Parathyroid adenoma (tissue), 2 donors: ENCODE measurements around the gene SLC13A5.
A peak's percentile ranks its signal among the peaks of the same experiment; 100 is the strongest.

Experiments
- H2AFZ ChIP-seq: fragments of 300-600 bp; sonication (generic); one replicate; pipeline ENCODE4 v1.7.0; 2017; ENCODE audit warnings: antibody characterized with exemption, mild to moderate bottlenecking
- H3K27ac ChIP-seq: fragments of 300-600 bp; sonication (generic); one replicate; pipeline ENCODE4 v1.7.0; 2017
- H3K27me3 ChIP-seq: fragments of 300-600 bp; sonication (generic); one replicate; pipeline ENCODE4 v1.7.0; 2017; ENCODE audit warnings: low read length; ENCODE audit not compliant: control insufficient read depth, insufficient read depth
- H3K36me3 ChIP-seq: fragments of 300-600 bp; sonication (generic); one replicate; pipeline ENCODE4 v1.7.0; 2017; ENCODE audit warnings: low read length; ENCODE audit not compliant: control insufficient read depth, insufficient read depth
- H3K4me1 ChIP-seq: fragments of 300-600 bp; sonication (generic); one replicate; pipeline ENCODE4 v1.7.0; 2017; ENCODE audit warnings: control low read depth
- H3K4me2 ChIP-seq: fragments of 300-600 bp; sonication (generic); one replicate; pipeline ENCODE4 v1.7.0; 2017; ENCODE audit warnings: low read length
- H3K4me3 ChIP-seq: fragments of 300-600 bp; sonication (generic); one replicate; pipeline ENCODE4 v1.7.0; 2017; ENCODE audit warnings: low read depth, low read length
- H3K79me2 ChIP-seq: fragments of 300-600 bp; sonication (generic); one replicate; pipeline ENCODE4 v1.7.0; 2017; ENCODE audit warnings: control low read depth
- H3K9ac ChIP-seq: fragments of 300-600 bp; sonication (generic); one replicate; pipeline ENCODE4 v1.7.0; 2017; ENCODE audit warnings: mild to moderate bottlenecking
- H3K9me3 ChIP-seq: fragments of 300-600 bp; sonication (generic); one replicate; pipeline ENCODE4 v1.7.0; 2017; ENCODE audit warnings: low read length; ENCODE audit not compliant: control insufficient read depth
- CTCF ChIP-seq: fragments of 300-600 bp; sonication (generic); IDR thresholded peaks from one replicate; pipeline ENCODE4 v1.7.0; 2017; ENCODE audit warnings: antibody characterized with exemption, mild to moderate bottlenecking
- donor health status: primary hyperparathyroidism.

The SLC13A5 gene

GRCh38 chr17:6654841-6655731 lies 58.1 kb downstream of the SLC13A5 start:
- Histone ChIP-seq H3K4me1 (peaks cover 5% of the 10 kb centered on the region), H3K4me2 (peak overlapping the region; percentile 61), H2AFZ (no peak overlapping the region), H3K9ac (no peak overlapping the region), H3K27ac (no peak overlapping the region), H3K36me3 (no peaks in the 10 kb centered on the region), H3K9me3 (no peaks in the 10 kb centered on the region), H3K4me3 (peak overlapping the region; percentile 46), H3K79me2 (no peaks in the 10 kb centered on the region), H3K27me3 (no peaks in the 10 kb centered on the region)
- TF ChIP-seq CTCF = no peak

DNA sequence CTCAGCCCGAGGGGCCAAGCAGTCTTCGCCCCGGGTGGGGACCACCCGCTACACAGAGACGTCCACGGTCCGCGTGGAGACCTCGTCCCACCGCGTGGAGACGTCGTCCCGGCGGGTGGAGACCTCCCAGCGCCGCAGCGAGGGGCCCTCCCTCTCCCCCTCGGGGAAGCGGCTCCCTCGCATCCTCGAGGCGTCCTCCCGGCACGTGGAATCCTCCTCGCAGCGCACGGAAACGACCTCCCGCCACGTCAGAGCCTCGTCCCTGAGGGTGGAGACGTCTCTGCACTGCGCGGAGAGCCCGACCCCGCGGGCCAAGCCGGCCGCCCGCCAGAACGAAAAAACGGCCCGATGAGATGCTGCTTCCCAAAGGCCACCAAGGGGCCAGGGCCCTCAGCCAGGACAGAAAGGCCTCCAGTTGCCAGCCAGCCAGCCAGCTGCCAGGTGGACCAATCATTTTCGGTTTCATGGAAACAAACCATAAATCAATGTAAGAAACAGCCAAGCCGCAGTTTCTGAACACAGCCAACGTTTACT lies 61.2 kb downstream of the SLC13A5 start:
- H3K4me3 ChIP-seq = peak overlapping the region; percentile 99
- H3K27ac ChIP-seq = peak overlapping the region; percentile 90
- H3K79me2 ChIP-seq = peaks cover 4% of the 10 kb centered on the region
- peak overlapping the region; percentile 97 for H3K4me2 ChIP-seq
- H3K9ac ChIP-seq = no peak overlapping the region
- no peak for TF ChIP-seq CTCF
- H3K36me3 ChIP-seq = no peaks in the 10 kb centered on the region
- no peaks in the 10 kb centered on the region for H3K27me3 ChIP-seq
- H3K4me1 ChIP-seq = peaks cover 6% of the 10 kb centered on the region
- peak overlapping the region; percentile 97 for H2AFZ ChIP-seq
- no peaks in the 10 kb centered on the region for H3K9me3 ChIP-seq

- H3K4me2 ChIP-seq = peak within 1 kb of the TSS; percentile 97
- peak within 1 kb of the TSS; percentile 99 for H3K4me3 ChIP-seq
- peak within 1 kb of the TSS; percentile 90 for H3K27ac ChIP-seq
- H3K9ac ChIP-seq = peak within 1 kb of the TSS; percentile 68
- H3K4me1 ChIP-seq = peaks cover 6% of the 10 kb centered on the region
- peaks cover 4% of the 10 kb centered on the region for H3K79me2 ChIP-seq
- TF ChIP-seq CTCF = no peak
- no peaks in the 10 kb centered on the region for H3K27me3 ChIP-seq
- no peaks in the 10 kb centered on the region for H3K36me3 ChIP-seq
- H2AFZ ChIP-seq = peak within 1 kb of the TSS; percentile 97
- H3K9me3 ChIP-seq = no peaks in the 10 kb centered on the region
Measured at GRCh38 chr17:6651354-6651918, 61.7 kb downstream of the SLC13A5 start, which contains the start of the genes C17orf100 and MED31. Gene C17orf100 (plus strand): TSS chr17:6651762. CDS start chr17:6651914, 152 bp downstream. Gene MED31 (minus strand): TSS chr17:6651605. CDS start chr17:6651528, 77 bp downstream.

- H3K27ac ChIP-seq = no peak overlapping the region
- no peaks in the 10 kb centered on the region for H3K9me3 ChIP-seq
- H3K4me3 ChIP-seq = no peak overlapping the region
- no peak overlapping the region for H3K9ac ChIP-seq
- H3K36me3 ChIP-seq = no peaks in the 10 kb centered on the region
- H3K27me3 ChIP-seq = no peaks in the 10 kb centered on the region
- no peak for TF ChIP-seq CTCF
- H3K4me2 ChIP-seq = no peak overlapping the region
- peaks cover 6% of the 10 kb centered on the region for H3K4me1 ChIP-seq
- no peak overlapping the region for H2AFZ ChIP-seq
- peaks cover 4% of the 10 kb centered on the region for H3K79me2 ChIP-seq
Measured at GRCh38 chr17:6648181-6648580, 65.0 kb downstream of the SLC13A5 start.
